Measurements from ENCODE around the gene FBXO17.
"Not testable (repeated sequence)": the region's sequence is repeated elsewhere in the genome, so short reads cannot be mapped to it uniquely, and the experiment has no call there.

FBXO17 gene, protein sequence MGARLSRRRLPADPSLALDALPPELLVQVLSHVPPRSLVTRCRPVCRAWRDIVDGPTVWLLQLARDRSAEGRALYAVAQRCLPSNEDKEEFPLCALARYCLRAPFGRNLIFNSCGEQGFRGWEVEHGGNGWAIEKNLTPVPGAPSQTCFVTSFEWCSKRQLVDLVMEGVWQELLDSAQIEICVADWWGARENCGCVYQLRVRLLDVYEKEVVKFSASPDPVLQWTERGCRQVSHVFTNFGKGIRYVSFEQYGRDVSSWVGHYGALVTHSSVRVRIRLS

DNA sequence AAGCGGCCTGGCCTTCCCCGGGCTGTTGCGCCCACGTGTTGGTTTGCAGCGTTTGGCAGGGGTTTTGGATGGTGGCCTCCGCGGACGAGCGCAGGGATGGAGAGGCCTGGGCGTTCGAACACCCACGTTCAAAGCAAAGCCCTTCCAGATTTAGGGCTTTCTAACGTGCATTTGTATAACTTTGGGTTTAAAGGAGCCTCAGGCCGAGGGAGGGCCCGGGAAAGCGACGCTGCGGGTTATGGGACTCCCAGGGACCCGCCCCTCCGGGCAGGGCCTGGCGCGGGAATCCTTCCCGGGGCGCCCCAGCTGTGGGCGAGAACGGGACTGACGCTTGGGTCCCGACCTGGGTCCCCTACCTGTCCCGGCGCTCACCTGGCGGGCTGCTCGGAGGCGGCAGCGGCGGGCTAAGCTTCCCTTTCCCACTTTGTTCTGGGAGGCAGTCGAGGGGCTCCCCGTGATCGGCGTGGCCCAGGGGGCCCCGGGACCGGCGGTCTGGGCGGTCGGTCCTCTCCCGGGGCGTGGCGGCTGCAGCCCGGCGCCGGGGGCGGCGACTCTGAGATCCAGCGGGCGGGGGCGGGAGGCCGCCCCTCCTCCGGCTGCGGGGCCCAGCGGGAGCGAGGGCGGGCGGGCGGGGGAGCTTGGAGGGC is at the start of gene FBXO17:
Gene FBXO17 (minus strand): TSS at position 529 of the 647 bp plus-strand sequence. CDS start 25,423 bp downstream, outside the sequence.
- DNase-seq = peak; percentile 30

DNA sequence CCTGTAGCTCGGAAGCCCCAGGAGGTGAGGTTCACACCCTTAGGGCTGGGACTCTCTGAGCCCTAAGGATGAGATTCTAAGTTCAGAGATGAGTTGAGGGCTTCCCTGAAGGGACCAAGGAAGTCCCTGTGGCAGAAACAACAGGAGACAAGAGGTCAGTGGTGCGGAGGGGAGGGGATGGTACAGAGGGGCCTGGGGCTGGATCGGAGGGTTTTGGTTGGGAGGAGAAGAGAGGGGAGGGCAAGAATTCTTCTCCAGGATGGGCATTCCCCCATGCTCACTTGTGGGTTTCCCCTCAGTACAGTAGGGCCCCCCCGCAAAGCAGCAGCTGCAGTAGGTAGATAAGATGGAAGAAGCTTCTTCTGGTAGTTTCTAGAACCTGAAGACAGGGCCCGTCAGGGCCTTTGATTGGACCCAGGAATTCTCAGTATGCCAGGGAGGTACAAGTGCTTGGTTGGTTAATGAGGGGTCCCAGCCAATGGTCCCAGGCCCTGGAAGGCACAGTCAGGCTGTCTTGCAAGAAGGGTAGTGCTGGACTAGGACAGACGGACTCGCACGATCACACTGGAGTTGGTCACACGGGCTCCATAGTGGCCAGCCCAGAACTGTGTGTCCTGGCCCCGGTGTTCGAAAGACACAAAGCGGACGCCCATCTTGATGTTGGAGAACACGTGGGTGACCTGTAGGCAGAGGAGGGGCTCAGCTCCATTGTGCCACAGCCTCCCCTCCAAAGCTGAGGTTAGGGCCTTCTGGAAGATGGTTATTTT is 49.5 kb upstream of the FBXO17 start:
- DNase-seq = no peak

GRCh38 chr19:39021063-39021462 is 45.5 kb upstream of the FBXO17 start:
- no peak for DNase-seq

DNA sequence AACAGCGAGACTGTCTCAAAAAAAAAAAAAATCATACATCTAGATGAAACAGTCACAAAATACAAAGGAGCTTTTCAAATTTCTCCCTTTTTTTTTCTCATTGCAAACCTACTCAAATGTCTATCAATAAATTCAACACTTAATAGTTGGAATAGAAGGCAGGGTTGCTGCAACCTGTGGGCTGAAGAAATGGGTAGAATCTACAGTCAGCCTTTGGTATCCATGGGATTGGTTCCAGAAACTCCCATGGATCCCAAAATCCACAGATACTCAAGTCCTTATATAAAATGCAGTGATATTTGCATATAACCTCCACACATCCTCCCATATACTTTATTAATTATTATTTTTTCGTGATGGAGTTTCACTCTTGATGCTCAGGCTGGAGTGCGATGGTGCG is 42.1 kb upstream of the FBXO17 start:
- DNase-seq = no peak

GRCh38 chr19:39017026-39017425 is 41.5 kb upstream of the FBXO17 start:
- DNase-seq = no peak

DNA sequence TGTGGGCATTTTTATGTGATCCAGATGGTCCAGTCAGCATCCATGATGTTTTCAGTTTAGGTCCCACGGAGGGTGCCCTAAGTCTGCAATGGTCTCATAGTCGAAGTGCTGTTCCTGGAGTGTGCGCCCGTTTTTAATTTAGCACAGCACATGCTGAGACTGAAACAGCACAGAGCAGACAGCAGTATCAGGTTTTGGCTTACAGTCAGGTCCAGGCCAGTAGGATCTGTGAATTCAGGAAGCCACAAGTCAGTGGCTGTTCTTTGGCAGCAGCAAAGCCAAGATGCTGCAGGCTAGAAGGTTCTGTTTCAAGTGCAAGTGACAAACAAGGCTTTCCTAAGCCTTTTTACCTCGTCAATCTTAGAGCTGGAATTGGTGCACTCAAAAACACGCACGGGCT is 38.5 kb upstream of the FBXO17 start:
- DNase-seq = no peak

- no peak for DNase-seq
Observed at GRCh38 chr19:39009001-39009400, 33.5 kb upstream of the FBXO17 start.

- no peak for DNase-seq
Observed at GRCh38 chr19:39008137-39008536, 32.6 kb upstream of the FBXO17 start.

- no peak for DNase-seq
Observed at GRCh38 chr19:39007096-39007495, 31.6 kb upstream of the FBXO17 start.

DNA sequence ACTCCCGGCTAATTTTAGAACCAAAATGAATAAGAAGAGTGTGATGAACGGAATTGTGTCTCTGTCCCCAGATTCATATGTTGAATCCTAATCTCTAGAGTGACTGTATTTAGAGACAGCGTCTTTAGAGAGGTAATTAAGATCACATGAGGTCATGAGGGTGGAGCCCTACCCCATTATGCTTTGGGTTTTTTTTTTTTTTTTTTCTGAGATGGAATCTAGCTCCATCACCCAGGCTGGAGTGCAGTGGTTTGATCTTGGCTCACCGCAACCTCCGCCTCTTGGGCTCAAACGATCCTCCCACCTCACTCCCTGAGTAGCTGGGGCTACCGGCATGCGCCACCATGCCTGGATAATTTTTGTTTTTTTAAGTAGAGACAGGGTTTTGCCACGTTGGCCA is 28.9 kb upstream of the FBXO17 start:
- no peak for DNase-seq

DNA sequence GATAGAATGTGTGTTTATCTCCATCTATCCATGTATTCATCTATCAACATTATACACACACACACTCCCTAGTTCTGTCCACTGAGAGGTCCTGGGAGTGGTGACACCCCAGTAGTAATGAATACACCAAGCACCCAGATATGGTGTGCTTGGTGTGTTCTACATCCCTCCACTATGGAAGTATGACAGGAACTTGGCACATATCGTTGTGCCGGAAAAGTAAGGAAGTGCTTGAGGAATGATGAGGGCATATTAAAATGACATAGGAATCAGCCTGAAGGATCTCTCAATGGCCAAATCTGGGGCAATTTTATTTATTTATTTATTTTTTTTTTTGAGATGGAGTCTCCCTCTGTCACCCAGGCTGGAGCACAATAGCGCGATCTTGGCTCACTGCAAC is 28.3 kb upstream of the FBXO17 start:
- no peak for DNase-seq

- DNase-seq = no peak
Observed at GRCh38 chr19:39003188-39003587, 27.6 kb upstream of the FBXO17 start.

GRCh38 chr19:39001041-39001440 is 25.5 kb upstream of the FBXO17 start:
- DNase-seq = no peak

GRCh38 chr19:38997576-38997975 is 22.0 kb upstream of the FBXO17 start:
- DNase-seq = not testable (repeated sequence)

- DNase-seq = no peak
Observed at GRCh38 chr19:38993271-38993670, 17.7 kb upstream of the FBXO17 start.

GRCh38 chr19:38990949-38991697 is 15.6 kb upstream of the FBXO17 start:
- no peak for DNase-seq

DNA sequence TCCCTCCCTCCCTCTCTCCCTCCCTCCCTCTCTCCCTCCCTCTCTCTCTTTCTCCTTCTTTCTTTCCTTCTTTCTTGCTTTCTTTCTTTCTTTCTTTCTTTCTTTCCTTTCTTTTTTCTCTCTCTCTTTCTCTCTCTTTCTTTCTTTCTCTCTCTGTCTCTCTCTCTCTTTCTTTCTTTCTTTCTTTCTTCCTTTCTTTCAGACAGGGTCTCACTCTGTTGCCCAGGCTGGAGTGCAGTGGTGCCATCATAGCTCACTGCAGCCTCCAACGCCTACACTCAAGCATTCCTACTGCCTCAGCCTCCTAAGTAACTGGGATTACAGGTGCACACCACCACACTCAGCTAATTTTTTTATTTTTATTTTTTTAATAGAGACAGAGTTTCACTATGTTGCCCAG is 14.1 kb upstream of the FBXO17 start:
- DNase-seq = not testable (repeated sequence)

GRCh38 chr19:38989066-38989605 is 13.6 kb upstream of the FBXO17 start:
- peak; percentile 37 for DNase-seq

DNA sequence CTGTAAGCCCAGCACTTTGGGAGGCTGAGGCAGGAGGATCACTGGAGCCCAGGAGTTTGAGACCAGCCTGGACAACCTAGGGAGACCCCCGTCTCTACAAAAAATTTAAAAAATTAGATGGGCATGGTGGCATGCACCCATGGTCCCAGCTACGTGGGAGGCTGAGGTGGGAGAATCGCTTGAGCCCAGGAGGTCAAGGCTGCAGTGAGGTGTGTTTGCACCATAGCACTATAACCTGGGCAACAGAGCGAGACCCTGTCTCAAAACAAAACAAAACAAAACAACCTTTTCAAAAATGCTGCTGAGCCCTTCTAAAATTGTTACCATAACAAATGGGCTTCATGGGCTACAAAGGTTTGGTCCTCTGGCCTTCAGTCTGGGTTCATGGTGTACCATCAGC is 13.1 kb upstream of the FBXO17 start:
- DNase-seq = not testable (repeated sequence)

GRCh38 chr19:38987745-38988144 is 12.2 kb upstream of the FBXO17 start:
- DNase-seq = not testable (repeated sequence)

DNA sequence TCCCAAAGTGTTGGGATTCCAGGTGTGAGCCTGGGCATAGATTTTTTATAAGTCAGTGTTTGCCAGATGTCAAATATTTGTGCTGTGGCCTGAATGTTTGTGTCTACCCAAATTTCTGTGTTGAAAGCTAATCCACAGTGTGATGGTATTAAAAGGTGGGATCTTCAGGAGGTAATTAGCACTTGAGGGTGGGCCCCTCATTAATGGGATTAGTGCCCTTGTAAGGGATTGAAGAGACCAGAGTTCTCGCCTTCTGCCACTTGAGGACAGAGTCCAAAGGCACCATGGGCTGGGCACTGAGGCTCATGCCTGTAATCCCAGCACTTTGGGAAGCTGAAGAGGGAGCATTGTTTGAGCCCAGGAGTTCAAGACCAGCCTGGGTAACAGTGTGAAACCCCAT is 9.7 kb upstream of the FBXO17 start:
- DNase-seq = no peak

DNA sequence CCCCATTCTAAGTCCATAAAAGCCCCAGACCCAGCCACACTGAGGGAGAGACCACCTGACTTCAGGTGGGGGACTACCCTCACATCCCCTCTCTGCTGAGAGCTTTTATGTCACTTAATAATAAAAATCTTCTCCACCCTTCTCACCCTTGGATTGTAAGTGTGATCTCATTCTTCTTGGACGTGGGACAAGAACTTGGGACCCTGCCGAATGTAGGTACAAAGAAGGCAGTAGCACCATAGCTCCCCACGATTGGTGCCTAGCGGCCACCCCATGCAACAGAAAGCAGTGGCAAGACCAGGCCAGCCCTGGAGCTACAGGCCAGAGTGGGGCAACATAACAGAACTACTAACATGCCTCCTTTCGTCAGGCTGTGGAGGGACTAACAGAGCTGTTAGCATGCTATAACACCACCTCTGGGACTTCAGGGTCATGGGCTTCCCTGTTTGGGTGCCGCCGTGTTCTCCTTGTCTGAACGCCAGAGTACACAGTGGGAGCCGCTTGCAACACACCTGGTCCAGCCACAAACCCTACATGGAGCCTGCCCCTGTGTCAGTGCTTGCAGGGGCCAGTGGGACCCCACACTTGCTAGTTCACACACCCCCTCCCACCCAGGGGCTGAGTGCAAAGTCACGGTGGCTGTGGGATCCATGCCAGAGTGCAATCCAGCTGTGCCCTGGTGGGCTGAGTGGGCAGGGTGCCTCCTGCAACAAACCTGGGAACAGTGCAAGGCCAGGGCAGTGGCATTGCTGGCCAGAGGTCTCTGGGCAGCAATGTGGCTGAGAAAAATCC is 5.2 kb upstream of the FBXO17 start:
- DNase-seq = no peak
